GM12878 (cell line): ENCODE data around the gene METRNL. TPM values are rescaled to one million over a fixed set of nuclear protein-coding genes. Genes with fewer than 3 reads are reported as not detected.

ENCODE experiments used
- ATAC-seq: fragments of 200-7000 bp; cut with Tn5 transposase; 3 replicates; pipeline ENCODE4 v1.9.1; 2020; ENCODE audit warnings: mild to moderate bottlenecking, moderate library complexity
- BruUV-seq: library from RNA; stranded (reverse); fragments of 400-500 nt; replicated peaks from 2 replicates; lab custom pipeline; 2021; lab: Mats Ljungman, UMichigan
- CTCF ChIA-PET: fragments of 300-600 bp; sonication (Branson Sonifier 250); formaldehyde crosslinking; extraction: SDS; loops from one replicate; lab custom pipeline; 2021; ENCODE audit warnings: inconsistent platforms; lab: Yijun Ruan, JAX
- POLR2A ChIA-PET: fragments of 350-600 bp; formaldehyde crosslinking; extraction: SDS; loops from one replicate; lab custom pipeline; 2021; ENCODE audit warnings: inconsistent platforms; lab: Charles Lee
- RAD21 ChIA-PET: fragments of 300-600 bp; sonication (Branson Sonifier 250); formaldehyde crosslinking; loops from one replicate; lab custom pipeline; 2023; ENCODE audit warnings: antibody characterized with exemption; ENCODE audit not compliant: unreplicated experiment; lab: Charles Lee
- SMC1A ChIA-PET: fragments of 300-600 bp; sonication (Branson Sonifier 250); formaldehyde crosslinking; loops from one replicate; lab custom pipeline; 2023; ENCODE audit not compliant: unreplicated experiment, uncharacterized antibody; lab: Charles Lee
- DNase-seq: peaks from one replicate; pipeline ENCODE4 v3.0.0-alpha.2; 2011; ENCODE audit warnings: low read depth, low spot score
- FAIRE-seq: peaks from 3 replicates; lab custom pipeline; 2011; peaks lifted over from hg19 to GRCh38; lab: Jason Lieb, UNC
- H2AFZ ChIP-seq: 2 replicates; pipeline ENCODE4 v1.6.0; 2011; ENCODE audit warnings: low read depth, low read length, control low read depth; ENCODE audit not compliant: control insufficient read depth
- H3K27ac ChIP-seq: 2 replicates; pipeline ENCODE4 v1.5.1; 2011; ENCODE audit warnings: control low read depth; ENCODE audit not compliant: control insufficient read depth, insufficient read depth
- H3K27me3 ChIP-seq, 2 experiments: replicated peaks in 1 of 2; 2 replicates each; pipeline versions ENCODE4 v1.6.0 to v1.6.1; 2011; ENCODE audit warnings: low read length in 1 of 2; ENCODE audit not compliant: control insufficient read depth in 2 of 2, insufficient read depth in 2 of 2
- H3K36me3 ChIP-seq, 2 experiments: 2 replicates each; pipeline ENCODE4 v1.5.1; 2011; ENCODE audit warnings: low read length in 1 of 2; ENCODE audit not compliant: control insufficient read depth in 2 of 2, insufficient read depth in 2 of 2
- H3K4me1 ChIP-seq: 2 replicates; pipeline ENCODE4 v1.6.1; 2011; ENCODE audit warnings: mild to moderate bottlenecking, low read length, moderate library complexity, mixed read lengths; ENCODE audit not compliant: control insufficient read depth, insufficient read depth
- H3K4me2 ChIP-seq: 2 replicates; pipeline ENCODE4 v1.6.0; 2011; ENCODE audit warnings: control low read depth; ENCODE audit not compliant: control insufficient read depth, insufficient read depth
- H3K4me3 ChIP-seq: fragments of 200-600 bp; sonication (generic); 2 replicates; pipeline ENCODE4 v1.5.1; 2016
- H3K79me2 ChIP-seq: 2 replicates; pipeline ENCODE4 v1.6.0; 2011; ENCODE audit warnings: low read length; ENCODE audit not compliant: control insufficient read depth, insufficient read depth
- H3K9ac ChIP-seq: 2 replicates; pipeline ENCODE4 v1.8.0; 2011; ENCODE audit warnings: low read length, control low read depth, mixed read lengths; ENCODE audit not compliant: control insufficient read depth, insufficient read depth
- H3K9me3 ChIP-seq: replicated peaks from 3 replicates; pipeline ENCODE4 v1.5.1; 2011; ENCODE audit warnings: mild to moderate bottlenecking, low read length; ENCODE audit not compliant: control insufficient read depth, insufficient read depth
- H4K20me1 ChIP-seq: 2 replicates; pipeline ENCODE4 v1.6.0; 2011; ENCODE audit not compliant: control insufficient read depth, insufficient read depth
- ATF2 ChIP-seq: IDR thresholded peaks from 2 replicates; pipeline ENCODE4 v1.6.1; 2012; ENCODE audit warnings: low read length, inconsistent platforms
- BACH1 ChIP-seq: fragments of 450-650 bp; IDR thresholded peaks from 2 replicates; pipeline ENCODE4 v1.6.1; 2017; ENCODE audit warnings: mild to moderate bottlenecking, borderline replicate concordance
- E4F1 ChIP-seq: fragments of 450-650 bp; IDR thresholded peaks from 2 replicates; pipeline ENCODE4 v1.6.1; 2018; ENCODE audit warnings: borderline replicate concordance, mild to moderate bottlenecking; ENCODE audit not compliant: partially characterized antibody
- ELK1 ChIP-seq: IDR thresholded peaks from 2 replicates; pipeline ENCODE4 v1.6.1; 2012; ENCODE audit warnings: low read depth, low read length, improper control_type of control experiment
- FOXK2 ChIP-seq: fragments of 450-650 bp; IDR thresholded peaks from 2 replicates; pipeline ENCODE4 v1.6.1; 2017; ENCODE audit warnings: mild to moderate bottlenecking, moderate library complexity
- HDAC6 ChIP-seq: fragments of 200-600 bp; sonication (generic); IDR thresholded peaks from one replicate; pipeline ENCODE4 v1.8.0; 2017; ENCODE audit warnings: antibody characterized with exemption; ENCODE audit not compliant: unreplicated experiment
- KAT2A ChIP-seq: conservative IDR thresholded peaks from 2 replicates; pipeline ENCODE4 v1.6.1; 2011; ENCODE audit warnings: low read depth, low read length; ENCODE audit not compliant: control insufficient read depth
- MYB ChIP-seq: fragments of 150-350 bp; IDR thresholded peaks from 2 replicates; pipeline ENCODE4 v1.6.1; 2014; ENCODE audit warnings: mild to moderate bottlenecking, low read depth, low read length, borderline replicate concordance
- NFYA ChIP-seq: IDR thresholded peaks from 2 replicates; pipeline ENCODE4 v1.6.1; 2011; ENCODE audit warnings: low read depth, mild to moderate bottlenecking, low read length, improper control_type of control experiment, borderline replicate concordance
- NR2C2 ChIP-seq: IDR thresholded peaks from 2 replicates; pipeline ENCODE4 v1.6.1; 2011; ENCODE audit warnings: borderline replicate concordance, low read depth; ENCODE audit not compliant: control insufficient read depth, insufficient read length
- POLR2AphosphoS2 ChIP-seq: IDR thresholded peaks from 2 replicates; pipeline ENCODE4 v1.6.1; 2011; ENCODE audit warnings: low read depth, mild to moderate bottlenecking, low read length, improper control_type of control experiment, moderate library complexity
- TAF1 ChIP-seq: IDR thresholded peaks from 2 replicates; pipeline ENCODE4 v1.6.1; 2011; ENCODE audit warnings: mild to moderate bottlenecking, low read depth, low read length, borderline replicate concordance
- TCF3 ChIP-seq: IDR thresholded peaks from 2 replicates; pipeline ENCODE4 v1.6.1; 2012; ENCODE audit warnings: low read depth, mild to moderate bottlenecking, low read length, borderline replicate concordance; ENCODE audit not compliant: insufficient read depth
- WRNIP1 ChIP-seq: IDR thresholded peaks from 2 replicates; pipeline ENCODE4 v1.6.1; 2011; ENCODE audit warnings: low read depth, low read length, improper control_type of control experiment, borderline replicate concordance
- WGBS: methylation state at CpG from one replicate; pipeline ENCODE4 v1.1.6; 2016; ENCODE audit warnings: low lambda C conversion rate; ENCODE audit not compliant: insufficient replicate concordance, insufficient coverage; ENCODE audit errors: missing lambda C conversion rate; 5-methylcytosine and 5-hydroxymethylcytosine counted together
- in situ Hi-C: fragments of 300-500 bp; cut with MboI; formaldehyde crosslinking; loops from 9 replicates; pipeline ENCODE4 v1.14.3; 2018; ENCODE audit warnings: mixed read lengths
- intact Hi-C: fragments of 100-400 bp; cut with micrococcal nuclease; formaldehyde crosslinking; loops from one replicate; pipeline ENCODE4 v1.14.2; 2022; ENCODE audit not compliant: unreplicated experiment
- polyA plus RNA-seq, 11 experiments: library from polyadenylated mRNA; depleted of rRNA in 4 of 11; unstranded in 6 of 11; stranded (reverse) in 5 of 11; fragments of >200 nt; fragmentation: Nextera tagmentation in 4 of 11; fragmentation: Illumina TruSeq in 1 of 11; extraction: Ambion mirVana in 4 of 11; extraction: Trizol in 1 of 11; gene quantifications; 1 replicate in 1 of 11; 2 replicates in 10 of 11; pipeline versions ENCODE4 v1.2.1 to v1.2.3, GENCODE V29; 2011 to 2016; ENCODE audit warnings: inconsistent platforms in 2 of 11, missing spikeins in 2 of 11, low read depth in 1 of 11
- total RNA-seq, 4 experiments: library from RNA; depleted of rRNA in 3 of 4; stranded (reverse); fragments of >200 nt in 3 of 4; fragmentation: Illumina TruSeq in 1 of 4; extraction: Trizol in 1 of 4; gene quantifications; 2 replicates each; pipeline versions ENCODE4 v1.2.1 to v1.2.3, GENCODE V29; 2013 to 2021
- TF ChIP-seq, protein P1 (sequence below): IDR thresholded peaks from 2 replicates; pipeline ENCODE4 v1.6.1; 2012; ENCODE audit warnings: low read depth, low read length, improper control_type of control experiment
- TF ChIP-seq, protein P2 (sequence below): fragments of 150-350 bp; IDR thresholded peaks from 2 replicates; pipeline ENCODE4 v1.6.1; 2014; ENCODE audit warnings: mild to moderate bottlenecking, low read depth, low read length
- TF ChIP-seq, protein P3 (sequence below): IDR thresholded peaks from 2 replicates; pipeline ENCODE4 v1.6.1; 2011; ENCODE audit warnings: low read depth, mild to moderate bottlenecking, low read length, moderate library complexity, borderline replicate concordance; ENCODE audit errors: extremely low read depth

Gene METRNL
- total and polyA plus RNA-seq, 10 of the 15 experiments (the other 5 are each of a cell fraction or from before 2014, with no cell fraction given), result 0.05 to 3.7 (median 0.48) TPM; not detected in 2

- intact Hi-C loops (no loop called here), in situ Hi-C loops (no loop called here)
- WGBS, result 49% methylated on average over 8 of the region's 8 CpGs
- H3K27ac ChIP-seq, result no peak overlapping the region
- ChIA-PET RAD21 (no interaction called here), CTCF (no interaction called here), POLR2A (no interaction called here), SMC1A (no interaction called here)
- H4K20me1 ChIP-seq, result no peaks in the 10 kb centered on the region
- H3K4me2 ChIP-seq, result no peak overlapping the region
- H2AFZ ChIP-seq, result no peak overlapping the region
- no peaks in the 10 kb centered on the region for H3K27me3 ChIP-seq
- FAIRE-seq, result no peak
- H3K36me3 ChIP-seq, result no peaks in the 10 kb centered on the region
- no peak overlapping the region for H3K4me3 ChIP-seq
- H3K79me2 ChIP-seq, result no peaks in the 10 kb centered on the region
- no peaks in the 10 kb centered on the region for H3K9me3 ChIP-seq
- no peak for DNase-seq
- TF ChIP-seq KAT2A, result no peak
- TF ChIP-seq ELK1, result no peak
- TF ChIP-seq, protein P1, sequence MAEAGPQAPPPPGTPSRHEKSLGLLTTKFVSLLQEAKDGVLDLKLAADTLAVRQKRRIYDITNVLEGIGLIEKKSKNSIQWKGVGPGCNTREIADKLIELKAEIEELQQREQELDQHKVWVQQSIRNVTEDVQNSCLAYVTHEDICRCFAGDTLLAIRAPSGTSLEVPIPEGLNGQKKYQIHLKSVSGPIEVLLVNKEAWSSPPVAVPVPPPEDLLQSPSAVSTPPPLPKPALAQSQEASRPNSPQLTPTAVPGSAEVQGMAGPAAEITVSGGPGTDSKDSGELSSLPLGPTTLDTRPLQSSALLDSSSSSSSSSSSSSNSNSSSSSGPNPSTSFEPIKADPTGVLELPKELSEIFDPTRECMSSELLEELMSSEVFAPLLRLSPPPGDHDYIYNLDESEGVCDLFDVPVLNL, result no peak
- no peak for TF ChIP-seq HDAC6
- TF ChIP-seq WRNIP1, result no peak
- TF ChIP-seq, protein P2, sequence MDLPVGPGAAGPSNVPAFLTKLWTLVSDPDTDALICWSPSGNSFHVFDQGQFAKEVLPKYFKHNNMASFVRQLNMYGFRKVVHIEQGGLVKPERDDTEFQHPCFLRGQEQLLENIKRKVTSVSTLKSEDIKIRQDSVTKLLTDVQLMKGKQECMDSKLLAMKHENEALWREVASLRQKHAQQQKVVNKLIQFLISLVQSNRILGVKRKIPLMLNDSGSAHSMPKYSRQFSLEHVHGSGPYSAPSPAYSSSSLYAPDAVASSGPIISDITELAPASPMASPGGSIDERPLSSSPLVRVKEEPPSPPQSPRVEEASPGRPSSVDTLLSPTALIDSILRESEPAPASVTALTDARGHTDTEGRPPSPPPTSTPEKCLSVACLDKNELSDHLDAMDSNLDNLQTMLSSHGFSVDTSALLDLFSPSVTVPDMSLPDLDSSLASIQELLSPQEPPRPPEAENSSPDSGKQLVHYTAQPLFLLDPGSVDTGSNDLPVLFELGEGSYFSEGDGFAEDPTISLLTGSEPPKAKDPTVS, result no peak
- TF ChIP-seq MYB, result no peak
- no peak for TF ChIP-seq BACH1
- no peak for TF ChIP-seq NFYA
- TF ChIP-seq NR2C2, result no peak
- no peak for TF ChIP-seq POLR2AphosphoS2
- no peak for TF ChIP-seq TCF3
- no peak for TF ChIP-seq E4F1
- TF ChIP-seq, protein P3, sequence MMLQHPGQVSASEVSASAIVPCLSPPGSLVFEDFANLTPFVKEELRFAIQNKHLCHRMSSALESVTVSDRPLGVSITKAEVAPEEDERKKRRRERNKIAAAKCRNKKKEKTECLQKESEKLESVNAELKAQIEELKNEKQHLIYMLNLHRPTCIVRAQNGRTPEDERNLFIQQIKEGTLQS, result no peak
- TF ChIP-seq TAF1, result no peak
- TF ChIP-seq ATF2, result no peak
- TF ChIP-seq FOXK2, result no peak
- H3K4me1 ChIP-seq, result no peaks in the 10 kb centered on the region
- H3K9ac ChIP-seq, result no peak overlapping the region
- no peak for ATAC-seq
- BruUV-seq, result no TSS peak
Measured at GRCh38 chr17:83061586-83061985, 17.8 kb upstream of the METRNL start.
